ENCODE data around the gene ZNF318.
A peak's percentile ranks its signal among the peaks of the same experiment; 100 is the strongest.

Gene ZNF318

GRCh38 chr6:43297644-43298564, 71.5 kb downstream of the ZNF318 start, which contains the start of gene SLC22A7:
Gene SLC22A7 (plus strand): TSS chr6:43298260. CDS start chr6:43298359, 99 bp downstream.
- FAIRE-seq (no peak), DNase-seq (ENCODE audit: insufficient read length, low spot score) (peak; percentile 11)

GRCh38 chr6:43296780-43297497, 72.5 kb downstream of the ZNF318 start:
- DNase-seq (ENCODE audit: insufficient read length, low spot score) (peak; percentile 8), FAIRE-seq (no peak)
- TF ChIP-seq CTCF (IDR thresholded peaks at IDR 0.05; ENCODE audit: insufficient read depth, missing control alignments) = no peak

More at GRCh38 chr6:43297644-43298564, 71.5 kb downstream of the ZNF318 start, which contains the start of gene SLC22A7:
- TF ChIP-seq CTCF (IDR thresholded peaks at IDR 0.05; ENCODE audit: insufficient read depth, missing control alignments) = no peak

- DNase-seq (ENCODE audit: insufficient read length, low spot score) = no peak
- no peak for FAIRE-seq
- TF ChIP-seq CTCF (IDR thresholded peaks at IDR 0.05; ENCODE audit: insufficient read depth, missing control alignments) = no peak
Observed at GRCh38 chr6:43295456-43295855, 74.0 kb downstream of the ZNF318 start.

- FAIRE-seq (no peak), DNase-seq (ENCODE audit: insufficient read length, low spot score) (no peak)
- TF ChIP-seq CTCF (IDR thresholded peaks at IDR 0.05; ENCODE audit: insufficient read depth, missing control alignments) = no peak
Observed at GRCh38 chr6:43294536-43294935, 74.9 kb downstream of the ZNF318 start.

- no peak for DNase-seq (ENCODE audit: insufficient read length, low spot score)
- no peak for FAIRE-seq
- TF ChIP-seq CTCF (IDR thresholded peaks at IDR 0.05; ENCODE audit: insufficient read depth, missing control alignments) = no peak
Observed at GRCh38 chr6:43293698-43294097, 75.7 kb downstream of the ZNF318 start.

- no peak for DNase-seq (ENCODE audit: insufficient read length, low spot score)
- no peak for TF ChIP-seq CTCF (IDR thresholded peaks at IDR 0.05; ENCODE audit: insufficient read depth, missing control alignments)
- no peak for FAIRE-seq
Observed at GRCh38 chr6:43292763-43293318, 76.6 kb downstream of the ZNF318 start.

Measured in D721Med (cell line).